Upper lobe of left lung (tissue), 4 donors: Measurements from ENCODE around the gene DIAPH2.

Source experiments
- CTCF ChIP-seq, 6 experiments: fragments of 450-650 bp in 4 of 6; fragments of 200-600 bp in 2 of 6; sonication (generic) in 2 of 6; IDR thresholded peaks; one replicate each; pipeline ENCODE4 v1.5.1; 2016 to 2019; ENCODE audit warnings: antibody characterized with exemption in 6 of 6
- POLR2A ChIP-seq, 4 donors: fragments of 450-650 bp; IDR thresholded peaks; one replicate each; pipeline ENCODE4 v1.5.1; 2016 to 2017; ENCODE audit warnings: antibody characterized with exemption in 4 of 4, mild to moderate bottlenecking in 2 of 4

DNA sequence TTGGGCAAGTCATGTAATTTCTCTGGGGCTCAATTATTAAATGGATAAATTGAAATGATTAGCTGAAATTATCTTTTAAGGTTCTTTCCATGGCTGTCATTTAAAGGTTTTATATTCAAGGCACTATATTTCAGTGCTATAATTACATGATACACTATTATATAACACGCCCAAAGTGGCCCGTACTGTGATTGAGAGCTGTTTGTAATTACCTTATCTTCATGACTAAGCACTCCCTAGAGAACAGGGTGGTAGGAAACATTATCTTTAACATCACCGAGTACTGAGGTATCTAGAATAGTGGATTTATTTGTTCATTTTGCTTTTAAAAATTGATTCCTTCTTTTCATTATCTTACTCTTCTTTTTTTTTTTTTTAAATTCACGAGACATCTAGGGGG lies 79.0 kb downstream of the DIAPH2 start:
- TF ChIP-seq CTCF (IDR thresholded peaks at IDR 0.05) = no peak
- TF ChIP-seq POLR2A (IDR thresholded peaks at IDR 0.05) = no peak
